Tibial nerve (tissue), 4 donors: ENCODE data around the gene TYW1. TPM values are rescaled to one million over a fixed set of nuclear protein-coding genes. Genes with fewer than 3 reads are reported as not detected.
"Not testable (repeated sequence)": the region's sequence is repeated elsewhere in the genome, so short reads cannot be mapped to it uniquely, and the experiment has no call there.

Source experiments
- DNase-seq, 2 donors: peaks; one replicate each; pipeline ENCODE4 v3.0.0-alpha.2; 2019; ENCODE audit warnings: low spot score in 2 of 2
- H3K27ac ChIP-seq, 4 donors: fragments of 200-600 bp; sonication (generic) in 3 of 4; one replicate each; pipeline ENCODE4 v1.5.1; 2017 to 2019; ENCODE audit warnings: mild to moderate bottlenecking in 1 of 4
- H3K27me3 ChIP-seq, 2 donors: fragments of 200-600 bp; sonication (generic) in 1 of 2; one replicate each; pipeline versions ENCODE4 v1.5.1 to v1.6.0; 2017 to 2019
- H3K36me3 ChIP-seq, 3 donors: fragments of 200-600 bp; sonication (generic); one replicate each; pipeline ENCODE4 v1.5.1; 2018 to 2019
- H3K4me1 ChIP-seq, 4 donors: fragments of 200-600 bp; sonication (generic) in 3 of 4; one replicate each; pipeline ENCODE4 v1.5.1; 2017 to 2019
- H3K4me3 ChIP-seq, 4 donors: fragments of 200-600 bp; sonication (generic) in 3 of 4; one replicate each; pipeline ENCODE4 v1.5.1; 2017 to 2019; ENCODE audit warnings: mild to moderate bottlenecking in 1 of 4, moderate library complexity in 1 of 4
- H3K9me3 ChIP-seq, 4 donors: fragments of 200-600 bp; sonication (generic) in 3 of 4; one replicate each; pipeline ENCODE4 v1.5.1; 2017 to 2019
- EP300 ChIP-seq, 2 donors: sonication (generic); formaldehyde crosslinking; IDR thresholded peaks; one replicate each; pipeline ENCODE4 v1.6.1; 2017; ENCODE audit warnings: antibody characterized with exemption in 2 of 2, mild to moderate bottlenecking in 1 of 2
- POLR2A ChIP-seq, 2 donors: fragments of 450-650 bp; IDR thresholded peaks; one replicate each; pipeline ENCODE4 v1.6.1; 2017; ENCODE audit warnings: antibody characterized with exemption in 2 of 2, mild to moderate bottlenecking in 2 of 2, moderate library complexity in 2 of 2
- WGBS, 2 donors: methylation state at CpG; one replicate each; pipeline ENCODE4 v1.1.5; 2018; 5-methylcytosine and 5-hydroxymethylcytosine counted together
- total RNA-seq, 4 donors: library from RNA; depleted of rRNA; stranded (reverse); fragments of >200 nt; gene quantifications; one replicate each; pipeline ENCODE4 v1.1.0, GENCODE V29; 2016
- TF ChIP-seq, protein P1 (sequence below), 5 experiments: fragments of 200-600 bp in 3 of 5; fragments of 450-650 bp in 2 of 5; sonication (generic) in 3 of 5; IDR thresholded peaks; one replicate each; pipeline ENCODE4 v1.5.1; 2016 to 2019; ENCODE audit warnings: antibody characterized with exemption in 5 of 5, mild to moderate bottlenecking in 3 of 5, moderate library complexity in 2 of 5

The TYW1 gene
- total RNA-seq, 4 donors from 2014 or later = 18.6 to 53.1 (median 28.3) TPM

- DNase-seq, H3K36me3 ChIP-seq, H3K4me3 ChIP-seq, H3K27ac ChIP-seq, H3K27me3 ChIP-seq, H3K4me1 ChIP-seq: not testable (repeated sequence)
- 90 to 94% methylated on average over 1 of the region's 1 CpG for WGBS, 2 donors
- peaks cover 0 to 14% (median 0%) of the 10 kb centered on the region in 4 donors for H3K9me3 ChIP-seq
Measured at GRCh38 chr7:66980336-66980735, 16.3 kb upstream of the TYW1 start.

- H3K9me3 ChIP-seq, H3K27me3 ChIP-seq, H3K4me3 ChIP-seq, DNase-seq, H3K27ac ChIP-seq: not testable (repeated sequence)
- Histone ChIP-seq H3K4me1 (peaks cover 4 to 26% (median 8%) of the 10 kb centered on the region in 4 donors), H3K36me3 (peaks cover 2 to 79% (median 17%) of the 10 kb centered on the region in 3 donors)
- WGBS, 2 donors = 86 to 98% methylated on average over 1 of the region's 3 CpGs
Measured at GRCh38 chr7:66989552-66989951, 7.1 kb upstream of the TYW1 start.

DNA sequence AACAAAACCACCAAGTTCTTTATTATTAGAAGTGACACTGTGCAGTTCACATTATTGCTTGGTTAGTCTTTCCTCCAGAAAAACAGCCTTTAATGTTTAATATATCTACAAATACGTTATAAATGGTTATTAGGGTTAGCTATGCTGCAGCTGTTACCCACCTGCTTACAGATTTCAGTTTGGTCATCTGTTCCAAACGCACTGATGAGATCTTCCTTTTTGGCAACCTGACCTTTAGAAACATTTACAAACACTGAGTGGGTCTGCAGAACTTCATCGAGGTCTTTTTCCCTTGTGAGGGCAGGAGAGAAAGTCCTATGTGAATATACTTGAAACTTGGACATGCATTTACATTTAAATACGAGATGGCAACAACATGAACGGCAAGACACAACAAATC is 2.6 kb upstream of the TYW1 start:
- H3K36me3 ChIP-seq = peaks cover 2 to 48% (median 15%) of the 10 kb centered on the region in 3 donors
- not testable (repeated sequence) for H3K9me3 ChIP-seq, DNase-seq, H3K27me3 ChIP-seq
- WGBS, 2 donors = 39 to 61% methylated on average over 5 of the region's 5 CpGs
- peak overlapping the region; percentile 54 to 92 (median 80) for H3K4me3 ChIP-seq
- H3K27ac ChIP-seq = peak overlapping the region; percentile 92 to 99 (median 98)
- peaks cover 4 to 36% (median 14%) of the 10 kb centered on the region in 4 donors for H3K4me1 ChIP-seq

DNA sequence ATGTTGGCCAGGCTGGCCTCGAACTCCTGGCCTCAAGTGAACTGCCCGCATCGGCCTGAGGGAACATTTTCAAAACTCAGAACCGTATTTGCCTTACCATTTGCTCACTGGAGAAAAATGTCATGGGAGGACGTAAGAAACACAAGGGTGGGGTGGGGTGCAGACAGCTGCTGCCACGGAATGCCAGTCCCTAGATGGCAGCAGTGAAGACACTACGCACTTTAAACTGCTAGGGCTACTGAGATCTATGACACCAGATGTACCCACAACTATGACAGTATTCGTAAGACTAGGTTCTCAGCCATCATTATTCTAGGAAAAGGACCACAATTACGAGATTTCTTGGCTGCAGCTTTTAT is 2.0 kb upstream of the TYW1 start:
- DNase-seq = peak; percentile 28 to 53
- Histone ChIP-seq H3K36me3 (peaks cover 2 to 48% (median 12%) of the 10 kb centered on the region in 3 donors), H3K27ac (peak overlapping the region; percentile 92 to 99 (median 98)), H3K4me1 (peaks cover 4 to 36% (median 14%) of the 10 kb centered on the region in 4 donors), H3K4me3 (peak overlapping the region; percentile 54 to 92 (median 80))
- H3K27me3 ChIP-seq, H3K9me3 ChIP-seq: not testable (repeated sequence)
- TF ChIP-seq POLR2A (IDR thresholded peaks at IDR 0.05) (peak; percentile 18 to 33), EP300 (IDR thresholded peaks at IDR 0.05) (peak in 1 of 2 donors; percentile 74)
- TF ChIP-seq, protein P1, sequence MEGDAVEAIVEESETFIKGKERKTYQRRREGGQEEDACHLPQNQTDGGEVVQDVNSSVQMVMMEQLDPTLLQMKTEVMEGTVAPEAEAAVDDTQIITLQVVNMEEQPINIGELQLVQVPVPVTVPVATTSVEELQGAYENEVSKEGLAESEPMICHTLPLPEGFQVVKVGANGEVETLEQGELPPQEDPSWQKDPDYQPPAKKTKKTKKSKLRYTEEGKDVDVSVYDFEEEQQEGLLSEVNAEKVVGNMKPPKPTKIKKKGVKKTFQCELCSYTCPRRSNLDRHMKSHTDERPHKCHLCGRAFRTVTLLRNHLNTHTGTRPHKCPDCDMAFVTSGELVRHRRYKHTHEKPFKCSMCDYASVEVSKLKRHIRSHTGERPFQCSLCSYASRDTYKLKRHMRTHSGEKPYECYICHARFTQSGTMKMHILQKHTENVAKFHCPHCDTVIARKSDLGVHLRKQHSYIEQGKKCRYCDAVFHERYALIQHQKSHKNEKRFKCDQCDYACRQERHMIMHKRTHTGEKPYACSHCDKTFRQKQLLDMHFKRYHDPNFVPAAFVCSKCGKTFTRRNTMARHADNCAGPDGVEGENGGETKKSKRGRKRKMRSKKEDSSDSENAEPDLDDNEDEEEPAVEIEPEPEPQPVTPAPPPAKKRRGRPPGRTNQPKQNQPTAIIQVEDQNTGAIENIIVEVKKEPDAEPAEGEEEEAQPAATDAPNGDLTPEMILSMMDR (IDR thresholded peaks at IDR 0.05) = peak in 4 of 5 experiments; percentile 29 to 54 (median 34)
- 1 to 3% methylated on average over 9 of the region's 9 CpGs for WGBS, 2 donors

- peak; percentile 97 for TF ChIP-seq POLR2A (IDR thresholded peaks at IDR 0.05)
- TF ChIP-seq, protein P1 (IDR thresholded peaks at IDR 0.05) = peak in 4 of 5 experiments; percentile 4 to 26 (median 13)
- peak; percentile 34 to 97 for TF ChIP-seq EP300 (IDR thresholded peaks at IDR 0.05)
- H3K36me3 ChIP-seq = peaks cover 2 to 48% (median 12%) of the 10 kb centered on the region in 3 donors
- WGBS, 2 donors = 0% methylated on average over 37 to 49 of the region's 59 CpGs
Measured at GRCh38 chr7:66995050-66995776, 1.4 kb upstream of the TYW1 start, which contains the start of gene SBDS. Gene SBDS (minus strand): TSS chr7:66995586. CDS start chr7:66995417, 169 bp downstream.

GRCh38 chr7:67000601-67001258 is 4.1 kb downstream of the TYW1 start:
- H3K27me3 ChIP-seq, H3K9me3 ChIP-seq, H3K4me3 ChIP-seq, DNase-seq, H3K27ac ChIP-seq: not testable (repeated sequence)
- 45 to 47% methylated on average over 4 of the region's 5 CpGs for WGBS, 2 donors
- Histone ChIP-seq H3K36me3 (peaks cover 0 to 35% (median 0%) of the 10 kb centered on the region in 3 donors), H3K4me1 (peaks cover 0 to 10% (median 6%) of the 10 kb centered on the region in 4 donors)
- TF ChIP-seq, protein P1 (IDR thresholded peaks at IDR 0.05) = peak in 3 of 5 experiments; percentile 15 to 33 (median 22)

More at GRCh38 chr7:66995050-66995776, 1.4 kb upstream of the TYW1 start, which contains the start of gene SBDS:
- H3K27me3 ChIP-seq, H3K9me3 ChIP-seq: not testable (repeated sequence)
- H3K4me3 ChIP-seq = peak within 1 kb of the TSS; percentile 62 to 92 (median 80)
- DNase-seq = peak; percentile 86 to 94
- peak within 1 kb of the TSS; percentile 92 to 99 (median 98) for H3K27ac ChIP-seq
- H3K4me1 ChIP-seq = peaks cover 4 to 36% (median 14%) of the 10 kb centered on the region in 4 donors

GRCh38 chr7:67004145-67004544 is 7.5 kb downstream of the TYW1 start:
- not testable (repeated sequence) for H3K4me3 ChIP-seq, H3K9me3 ChIP-seq, H3K4me1 ChIP-seq, DNase-seq, H3K27ac ChIP-seq, H3K27me3 ChIP-seq
- WGBS, 2 donors = 74 to 89% methylated on average over 2 of the region's 2 CpGs
- peaks cover 0 to 64% (median 0%) of the 10 kb centered on the region in 3 donors for H3K36me3 ChIP-seq
